MM.1S (cell line): ENCODE data around the gene PLA2G4B.

Source experiments
- DNase-seq: peaks from one replicate; pipeline ENCODE4 v3.0.0-alpha.2; 2015
- H2AFZ ChIP-seq: fragments of 300-600 bp; sonication (generic); 2 replicates; pipeline ENCODE4 v1.6.0; 2016; ENCODE audit warnings: antibody characterized with exemption, low read length
- H3F3A ChIP-seq: fragments of 300-600 bp; sonication (generic); 2 replicates; pipeline ENCODE4 v1.6.1; 2016; ENCODE audit warnings: mild to moderate bottlenecking, antibody characterized with exemption, low read length, moderate library complexity, mixed read lengths; ENCODE audit not compliant: insufficient read depth
- H3K27ac ChIP-seq: fragments of 300-600 bp; sonication (generic); 2 replicates; pipeline ENCODE4 v1.5.1; 2016; ENCODE audit warnings: mild to moderate bottlenecking, low read length
- H3K27me3 ChIP-seq: fragments of 300-600 bp; sonication (generic); replicated peaks from 2 replicates; pipeline ENCODE4 v1.6.0; 2016; ENCODE audit warnings: low read length; ENCODE audit not compliant: insufficient read depth
- H3K36me3 ChIP-seq: fragments of 300-600 bp; sonication (generic); replicated peaks from 2 replicates; pipeline ENCODE4 v1.6.1; 2016; ENCODE audit warnings: mild to moderate bottlenecking, low read length, mixed read lengths; ENCODE audit not compliant: insufficient read depth
- H3K4me1 ChIP-seq: fragments of 300-600 bp; sonication (generic); 2 replicates; pipeline ENCODE4 v1.6.1; 2016; ENCODE audit warnings: low read length, mixed read lengths
- H3K4me2 ChIP-seq: fragments of 300-600 bp; sonication (generic); 2 replicates; pipeline ENCODE4 v1.6.0; 2016; ENCODE audit warnings: low read depth, low read length
- H3K4me3 ChIP-seq: fragments of 300-600 bp; sonication (generic); 2 replicates; pipeline ENCODE4 v1.5.1; 2016; ENCODE audit warnings: low read length, mixed read lengths
- H3K79me2 ChIP-seq: fragments of 300-600 bp; sonication (generic); 2 replicates; pipeline ENCODE4 v1.6.1; 2016; ENCODE audit warnings: mixed run types, low read length, mixed read lengths
- H3K9ac ChIP-seq: fragments of 300-600 bp; sonication (generic); 2 replicates; pipeline ENCODE4 v1.6.1; 2016; ENCODE audit warnings: low read length, mixed read lengths
- H3K9me2 ChIP-seq: fragments of 300-600 bp; sonication (generic); replicated peaks from 2 replicates; pipeline ENCODE4 v1.6.1; 2016; ENCODE audit warnings: mild to moderate bottlenecking, low read length, mixed read lengths; ENCODE audit not compliant: insufficient read depth
- H3K9me3 ChIP-seq: fragments of 300-600 bp; sonication (generic); replicated peaks from 2 replicates; pipeline ENCODE4 v1.6.1; 2016; ENCODE audit warnings: mild to moderate bottlenecking, low read length, mixed read lengths; ENCODE audit not compliant: insufficient read depth
- H4K20me1 ChIP-seq: fragments of 300-600 bp; sonication (generic); 2 replicates; pipeline ENCODE4 v1.6.1; 2016; ENCODE audit warnings: mild to moderate bottlenecking, low read length, moderate library complexity, mixed read lengths; ENCODE audit not compliant: insufficient read depth
- EZH2 ChIP-seq: fragments of 300-600 bp; sonication (generic); optimal IDR thresholded peaks from 2 replicates; pipeline ENCODE3; 2017; ENCODE audit warnings: low read depth, mild to moderate bottlenecking, antibody characterized with exemption, low read length, mixed read lengths
- EZH2phosphoT487 ChIP-seq: fragments of 300-600 bp; sonication (generic); IDR thresholded peaks from 2 replicates; pipeline ENCODE4 v1.6.1; 2018; ENCODE audit warnings: antibody characterized with exemption, low read length
- TF ChIP-seq, protein P1 (sequence below): fragments of 300-600 bp; sonication (generic); IDR thresholded peaks from 2 replicates; pipeline ENCODE4 v1.5.1; 2016; ENCODE audit warnings: antibody characterized with exemption, low read length, mixed read lengths

PLA2G4B gene

GRCh38 chr15:41891226-41891625 lies 52.6 kb downstream of the PLA2G4B start:
- H3K9ac ChIP-seq: no peak overlapping the region
- no peaks in the 10 kb centered on the region for H3K9me2 ChIP-seq
- H3K27me3 ChIP-seq: no peaks in the 10 kb centered on the region
- no peaks in the 10 kb centered on the region for H3K9me3 ChIP-seq
- no peak overlapping the region for H3K4me2 ChIP-seq
- no peak overlapping the region for H3K27ac ChIP-seq
- H3K4me3 ChIP-seq: no peak overlapping the region
- no peaks in the 10 kb centered on the region for H3K36me3 ChIP-seq
- H3K79me2 ChIP-seq: no peaks in the 10 kb centered on the region
- H4K20me1 ChIP-seq: no peaks in the 10 kb centered on the region
- 0 out of 2 replicates have a peak, but pooled peaks cover 2% of the 10 kb centered on the region for H3K4me1 ChIP-seq
- no peak for DNase-seq
- TF ChIP-seq EZH2 (no peak), EZH2phosphoT487 (no peak)
- TF ChIP-seq, protein P1, sequence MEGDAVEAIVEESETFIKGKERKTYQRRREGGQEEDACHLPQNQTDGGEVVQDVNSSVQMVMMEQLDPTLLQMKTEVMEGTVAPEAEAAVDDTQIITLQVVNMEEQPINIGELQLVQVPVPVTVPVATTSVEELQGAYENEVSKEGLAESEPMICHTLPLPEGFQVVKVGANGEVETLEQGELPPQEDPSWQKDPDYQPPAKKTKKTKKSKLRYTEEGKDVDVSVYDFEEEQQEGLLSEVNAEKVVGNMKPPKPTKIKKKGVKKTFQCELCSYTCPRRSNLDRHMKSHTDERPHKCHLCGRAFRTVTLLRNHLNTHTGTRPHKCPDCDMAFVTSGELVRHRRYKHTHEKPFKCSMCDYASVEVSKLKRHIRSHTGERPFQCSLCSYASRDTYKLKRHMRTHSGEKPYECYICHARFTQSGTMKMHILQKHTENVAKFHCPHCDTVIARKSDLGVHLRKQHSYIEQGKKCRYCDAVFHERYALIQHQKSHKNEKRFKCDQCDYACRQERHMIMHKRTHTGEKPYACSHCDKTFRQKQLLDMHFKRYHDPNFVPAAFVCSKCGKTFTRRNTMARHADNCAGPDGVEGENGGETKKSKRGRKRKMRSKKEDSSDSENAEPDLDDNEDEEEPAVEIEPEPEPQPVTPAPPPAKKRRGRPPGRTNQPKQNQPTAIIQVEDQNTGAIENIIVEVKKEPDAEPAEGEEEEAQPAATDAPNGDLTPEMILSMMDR: no peak
- no peak overlapping the region for H2AFZ ChIP-seq
- no peaks in the 10 kb centered on the region for H3F3A ChIP-seq

- Histone ChIP-seq H3K27me3 (no peaks in the 10 kb centered on the region), H3K4me1 (0 out of 2 replicates have a peak, but pooled peaks cover 2% of the 10 kb centered on the region), H3K4me2 (no peak overlapping the region), H3K4me3 (no peak overlapping the region), H3K27ac (no peak overlapping the region), H4K20me1 (no peaks in the 10 kb centered on the region), H3K36me3 (no peaks in the 10 kb centered on the region), H3K9ac (no peak overlapping the region), H3F3A (no peaks in the 10 kb centered on the region), H2AFZ (no peak overlapping the region), H3K9me3 (no peaks in the 10 kb centered on the region), H3K9me2 (no peaks in the 10 kb centered on the region), H3K79me2 (no peaks in the 10 kb centered on the region)
- DNase-seq: no peak
- TF ChIP-seq EZH2phosphoT487: no peak
- TF ChIP-seq, protein P1: no peak
- no peak for TF ChIP-seq EZH2
Measured at GRCh38 chr15:41891946-41892345, 53.3 kb downstream of the PLA2G4B start.

DNA sequence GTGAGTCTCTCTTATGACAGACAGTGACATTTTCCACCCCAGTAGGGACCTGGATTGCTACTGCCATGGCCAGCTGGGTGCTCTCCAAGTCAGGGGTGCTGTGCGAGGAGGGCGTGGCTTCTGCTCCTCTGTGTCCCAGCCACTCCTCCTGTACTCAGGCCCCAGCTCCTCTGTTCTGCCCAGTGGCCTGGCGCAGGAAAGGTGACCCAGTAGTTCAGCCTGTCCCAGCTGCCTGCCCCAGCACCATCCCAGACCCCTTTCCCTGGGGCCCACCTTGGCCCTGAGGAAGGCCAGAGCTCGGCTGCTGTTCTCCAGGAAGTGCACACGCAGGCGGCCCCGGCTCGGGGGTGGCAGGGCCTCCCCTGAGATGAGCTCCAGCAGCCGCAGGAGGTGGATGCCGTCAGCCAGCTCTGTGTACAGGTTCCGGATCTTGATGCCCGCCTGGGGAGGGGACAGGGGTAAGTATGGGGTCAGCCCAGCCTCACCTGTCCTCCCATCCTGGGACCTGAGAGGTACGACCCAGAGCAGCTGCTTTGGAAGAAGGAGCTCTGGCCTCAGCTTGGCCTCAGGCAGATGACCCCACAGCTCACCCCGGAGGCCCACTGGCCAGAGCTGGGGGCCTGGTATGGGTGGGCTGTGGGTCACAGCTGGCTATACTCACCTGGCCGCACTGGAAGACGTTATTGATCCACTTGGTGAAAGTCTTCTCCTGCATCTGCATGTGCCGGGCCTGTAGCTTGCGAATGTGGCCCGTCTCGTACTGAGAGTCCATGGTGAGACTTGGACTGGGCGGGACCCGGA lies 54.2 kb downstream of the PLA2G4B start:
- Histone ChIP-seq H3K9me2 (no peaks in the 10 kb centered on the region), H3K27me3 (no peaks in the 10 kb centered on the region), H3K4me3 (no peak overlapping the region), H3K4me2 (no peak overlapping the region), H4K20me1 (no peaks in the 10 kb centered on the region), H3K36me3 (no peaks in the 10 kb centered on the region), H3K9me3 (no peaks in the 10 kb centered on the region), H3K4me1 (0 out of 2 replicates have a peak, but pooled peaks cover 2% of the 10 kb centered on the region), H3K79me2 (no peaks in the 10 kb centered on the region), H3F3A (no peaks in the 10 kb centered on the region), H2AFZ (no peak overlapping the region), H3K9ac (no peak overlapping the region), H3K27ac (no peak overlapping the region)
- no peak for DNase-seq
- TF ChIP-seq EZH2: no peak
- TF ChIP-seq EZH2phosphoT487: no peak
- TF ChIP-seq, protein P1: no peak
